ENCODE measurements around the gene ABCB7. TPM values are rescaled to one million over a fixed set of nuclear protein-coding genes. Genes with fewer than 3 reads are reported as not detected.

The ABCB7 gene
- total and polyA plus RNA-seq, 2 experiments from 2014 or later, result 26.3 to 64.2 TPM

GRCh38 chrX:75113664-75114063 is 42.4 kb downstream of the ABCB7 start:
- no peak for DNase-seq (ENCODE audit: low spot score)
- H3K4me1 Mint-ChIP-seq, result peaks cover 26% of the 10 kb centered on the region
- H4K20me1 ChIP-seq (replicated peaks; ENCODE audit: insufficient read depth), result no peaks in the 10 kb centered on the region
- H3F3A ChIP-seq (replicated peaks; ENCODE audit: low read depth), result no peaks in the 10 kb centered on the region
- H3K9me3 Mint-ChIP-seq, result no peaks in the 10 kb centered on the region
- no peak for TF ChIP-seq POLR2AphosphoS5 (IDR thresholded peaks at IDR 0.05; ENCODE audit: low read depth)
- TF ChIP-seq CTCF (conservative IDR thresholded peaks at IDR 0.05; ENCODE audit: low read depth in 2 of 2), result no peak
- TF ChIP-seq ZNF331 (CRISPR knock-in tag; IDR thresholded peaks at IDR 0.05; ENCODE audit: low read depth), result no peak
- no peak for TF ChIP-seq EZH2 (IDR thresholded peaks at IDR 0.05; ENCODE audit: low read depth, unreplicated experiment)
- TF ChIP-seq ETS1 (IDR thresholded peaks at IDR 0.05), result no peak
- TF ChIP-seq JUNB (IDR thresholded peaks at IDR 0.05; ENCODE audit: unreplicated experiment), result no peak
- no peak for TF ChIP-seq REST (IDR thresholded peaks at IDR 0.05; ENCODE audit: unreplicated experiment)
- no peak for TF ChIP-seq NANOG (IDR thresholded peaks at IDR 0.05; ENCODE audit: borderline replicate concordance)
- TF ChIP-seq ZNF462 (CRISPR knock-in tag; IDR thresholded peaks at IDR 0.05), result no peak
- TF ChIP-seq ZNF114 (CRISPR knock-in tag; IDR thresholded peaks at IDR 0.05), result no peak
- TF ChIP-seq EZH2phosphoT487 (IDR thresholded peaks at IDR 0.05; ENCODE audit: unreplicated experiment), result no peak
- TF ChIP-seq CREB1 (CRISPR knock-in tag; IDR thresholded peaks at IDR 0.05; ENCODE audit: low read depth), result no peak
- no peak for TF ChIP-seq STAT1 (IDR thresholded peaks at IDR 0.05; ENCODE audit: unreplicated experiment)
- no peak overlapping the region for H3K4me2 ChIP-seq
- 0 out of 2 replicates have a peak, but pooled peaks cover 2% of the 10 kb centered on the region for H3K79me2 ChIP-seq (replicated peaks; ENCODE audit: insufficient read depth)
- no peak overlapping the region for H3K4me3 Mint-ChIP-seq
- H3K36me3 ChIP-seq (ENCODE audit: insufficient read depth), result no peaks in the 10 kb centered on the region
- no peaks in the 10 kb centered on the region for H3K27me3 Mint-ChIP-seq (ENCODE audit: insufficient read depth, low read depth, poor library complexity)
- no peaks in the 10 kb centered on the region; the same call in 2 of the 3 replicates for H3K36me3 Mint-ChIP-seq (ENCODE audit: low read depth)
- H3K4me1 ChIP-seq (ENCODE audit: insufficient read depth), result peaks cover 21% of the 10 kb centered on the region
- H3K4me3 ChIP-seq, result no peak overlapping the region
- no peak overlapping the region for H3K27ac Mint-ChIP-seq
- no peak for ATAC-seq
- H3K27ac ChIP-seq (ENCODE audit: low read depth), result no peak overlapping the region
- no peak overlapping the region for H2AFZ ChIP-seq
- H3K27me3 ChIP-seq (ENCODE audit: insufficient read depth), result no peaks in the 10 kb centered on the region
- peaks cover 7% of the 10 kb centered on the region; the same call in 1 of the 2 replicates for H3K9me2 ChIP-seq (ENCODE audit: insufficient read depth)
